H1 (cell line): ENCODE data around the gene ZMYM2. TPM values are rescaled to one million over a fixed set of nuclear protein-coding genes. Genes with fewer than 3 reads are reported as not detected.

Source experiments
- CTCF ChIA-PET: fragments of 300-600 bp; sonication (Branson Sonifier 250); formaldehyde crosslinking; loops from one replicate; lab custom pipeline; 2021; ENCODE audit not compliant: partially characterized antibody; lab: Charles Lee
- POLR2A ChIA-PET: fragments of 300-600 bp; sonication (Branson Sonifier 250); formaldehyde crosslinking; loops from one replicate; lab custom pipeline; 2021; ENCODE audit warnings: inconsistent platforms; ENCODE audit not compliant: partially characterized antibody; lab: Charles Lee
- DNase-seq, 2 experiments: peaks; one replicate each; pipeline versions ENCODE4 v3.0.0 to v3.0.0-alpha.2; 2010 to 2022; ENCODE audit warnings: low spot score in 2 of 2, low read depth in 1 of 2, mixed read lengths in 1 of 2
- FAIRE-seq: peaks from 2 replicates; lab custom pipeline; 2011; peaks lifted over from hg19 to GRCh38; lab: Jason Lieb, UNC
- H2AFZ ChIP-seq: 2 replicates; pipeline ENCODE4 v1.8.1; 2012; ENCODE audit warnings: low read length, inconsistent platforms
- H2AK5ac ChIP-seq: 2 replicates; pipeline ENCODE4 v1.6.1; 2013; ENCODE audit warnings: low read depth, low read length
- H2BK120ac ChIP-seq: replicated peaks from 2 replicates; pipeline ENCODE3; 2013; ENCODE audit warnings: low read depth, low read length, inconsistent platforms
- H2BK12ac ChIP-seq: 2 replicates; pipeline ENCODE4 v1.6.1; 2013; ENCODE audit warnings: low read depth, low read length
- H2BK15ac ChIP-seq: 2 replicates; pipeline ENCODE4 v1.6.1; 2013; ENCODE audit warnings: low read length
- H2BK20ac ChIP-seq: 2 replicates; pipeline ENCODE4 v1.6.1; 2013; ENCODE audit warnings: low read length
- H2BK5ac ChIP-seq: 2 replicates; pipeline ENCODE4 v1.6.1; 2013; ENCODE audit warnings: low read depth, low read length
- H3K14ac ChIP-seq: 2 replicates; pipeline ENCODE4 v1.6.1; 2013; ENCODE audit warnings: inconsistent platforms; ENCODE audit not compliant: insufficient read length
- H3K18ac ChIP-seq: 2 replicates; pipeline ENCODE4 v1.6.1; 2013; ENCODE audit warnings: low read length; ENCODE audit errors: extremely low read depth
- H3K23ac ChIP-seq: 2 replicates; pipeline ENCODE4 v1.6.1; 2013; ENCODE audit warnings: inconsistent platforms; ENCODE audit not compliant: insufficient read length
- H3K23me2 ChIP-seq: 2 replicates; pipeline ENCODE4 v1.6.1; 2013; ENCODE audit warnings: low read depth, low read length
- H3K27ac ChIP-seq: 2 replicates; pipeline ENCODE4 v1.6.1; 2011; ENCODE audit warnings: low read depth, low read length, inconsistent platforms
- H3K27me3 ChIP-seq, 4 experiments: replicated peaks in 1 of 4; 1 replicate in 1 of 4; 2 replicates in 3 of 4; pipeline versions ENCODE4 v1.6.1 to v1.8.1; 2011 to 2013; ENCODE audit warnings: low read length in 3 of 4, mild to moderate bottlenecking in 3 of 4, inconsistent platforms in 2 of 4, mixed read lengths in 2 of 4, moderate library complexity in 1 of 4; ENCODE audit not compliant: control insufficient read depth in 3 of 4, insufficient read depth in 3 of 4; ENCODE audit errors: extremely low read depth in 1 of 4
- H3K36me3 ChIP-seq, 4 experiments: 2 replicates each; pipeline versions ENCODE4 v1.6.1 to v1.8.1; 2011 to 2013; ENCODE audit warnings: mild to moderate bottlenecking in 4 of 4, low read length in 3 of 4, moderate library complexity in 2 of 4, control low read depth in 1 of 4, inconsistent platforms in 1 of 4; ENCODE audit not compliant: insufficient read depth in 4 of 4, control insufficient read depth in 2 of 4
- H3K4ac ChIP-seq: replicated peaks from 2 replicates; pipeline ENCODE3; 2013; ENCODE audit warnings: low read length, low read depth, mixed read lengths, inconsistent platforms; ENCODE audit not compliant: insufficient read length
- H3K4me1 ChIP-seq, 4 experiments: replicated peaks in 1 of 4; 1 replicate in 1 of 4; 2 replicates in 3 of 4; pipeline versions ENCODE4 v1.6.1 to v1.8.1; 2011 to 2013; ENCODE audit warnings: low read length in 3 of 4, inconsistent platforms in 2 of 4, mixed read lengths in 1 of 4; ENCODE audit not compliant: insufficient read depth in 4 of 4, control insufficient read depth in 3 of 4
- H3K4me2 ChIP-seq, 2 experiments: 2 replicates each; pipeline versions ENCODE4 v1.6.1 to v1.8.1; 2011 to 2013; ENCODE audit warnings: low read depth in 2 of 2, low read length in 2 of 2, control low read depth in 1 of 2, inconsistent platforms in 1 of 2, mild to moderate bottlenecking in 1 of 2; ENCODE audit not compliant: insufficient read depth in 1 of 2
- H3K4me3 ChIP-seq, 4 experiments: fragments of 200-600, 300-600 bp in 1 of 4; sonication (generic), shearing (Covaris generic), sonication (Bioruptor Twin) in 1 of 4; 2 replicates each; pipeline versions ENCODE4 v1.5.1 to v1.8.1; 2011 to 2016; ENCODE audit warnings: low read length in 4 of 4, low read depth in 3 of 4, control low read depth in 2 of 4, inconsistent platforms in 2 of 4, mild to moderate bottlenecking in 2 of 4, mixed read lengths in 1 of 4, moderate library complexity in 1 of 4; ENCODE audit not compliant: insufficient read depth in 2 of 4; ENCODE audit errors: extremely low read depth in 1 of 4
- H3K56ac ChIP-seq: replicated peaks from 2 replicates; pipeline ENCODE3; 2013; ENCODE audit warnings: low read depth, mild to moderate bottlenecking, mixed read lengths, low read length, inconsistent platforms; ENCODE audit not compliant: insufficient read length
- H3K79me1 ChIP-seq: 2 replicates; pipeline ENCODE4 v1.6.1; 2013; ENCODE audit warnings: low read depth, low read length, control low read depth
- H3K79me2 ChIP-seq, 2 experiments: 2 replicates each; pipeline versions ENCODE4 v1.6.1 to v1.8.1; 2012 to 2013; ENCODE audit warnings: low read length in 2 of 2, mild to moderate bottlenecking in 2 of 2, inconsistent platforms in 1 of 2; ENCODE audit not compliant: insufficient read depth in 2 of 2, control insufficient read depth in 1 of 2
- H3K9ac ChIP-seq, 4 experiments: replicated peaks in 1 of 4; 1 replicate in 1 of 4; 2 replicates in 3 of 4; pipeline versions ENCODE4 v1.6.1 to v1.8.1; 2011 to 2013; ENCODE audit warnings: low read depth in 3 of 4, low read length in 3 of 4, control low read depth in 2 of 4, mild to moderate bottlenecking in 2 of 4, moderate library complexity in 2 of 4, inconsistent platforms in 1 of 4; ENCODE audit errors: extremely low read depth in 1 of 4
- H3K9me3 ChIP-seq, 2 experiments: 2 replicates each; pipeline versions ENCODE4 v1.6.1 to v1.8.1; 2012 to 2013; ENCODE audit warnings: mild to moderate bottlenecking in 2 of 2, moderate library complexity in 2 of 2, control low read depth in 1 of 2, inconsistent platforms in 1 of 2, low read depth in 1 of 2, low read length in 1 of 2, mixed read lengths in 1 of 2; ENCODE audit not compliant: insufficient read depth in 2 of 2
- H4K20me1 ChIP-seq, 2 experiments: replicated peaks in 1 of 2; 2 replicates each; pipeline versions ENCODE3 to v1.8.1; 2011 to 2013; ENCODE audit warnings: inconsistent platforms in 2 of 2, low read length in 2 of 2, mild to moderate bottlenecking in 1 of 2; ENCODE audit not compliant: insufficient read depth in 2 of 2, control insufficient read depth in 1 of 2
- H4K5ac ChIP-seq: 2 replicates; pipeline ENCODE4 v1.6.1; 2013; ENCODE audit warnings: low read length, low read depth, mixed read lengths, inconsistent platforms; ENCODE audit not compliant: insufficient read length
- H4K8ac ChIP-seq: 2 replicates; pipeline ENCODE4 v1.8.0; 2013; ENCODE audit warnings: mild to moderate bottlenecking, moderate library complexity, low read length, inconsistent platforms; ENCODE audit not compliant: insufficient read depth; ENCODE audit errors: extremely low read depth
- H4K91ac ChIP-seq: replicated peaks from 2 replicates; pipeline ENCODE3; 2013; ENCODE audit warnings: low read length, mixed read lengths, inconsistent platforms; ENCODE audit not compliant: insufficient read length
- CEBPB ChIP-seq: IDR thresholded peaks from 2 replicates; pipeline ENCODE4 v1.6.1; 2012; ENCODE audit warnings: low read depth, low read length
- CHD2 ChIP-seq: IDR thresholded peaks from 2 replicates; pipeline ENCODE4 v1.6.1; 2012; ENCODE audit warnings: low read length, improper control_type of control experiment
- JUN ChIP-seq: IDR thresholded peaks from 2 replicates; pipeline ENCODE4 v1.6.1; 2011; ENCODE audit warnings: low read depth, mild to moderate bottlenecking, improper control_type of control experiment, low read length
- POU5F1 ChIP-seq: IDR thresholded peaks from 2 replicates; pipeline ENCODE4 v1.6.1; 2011; ENCODE audit warnings: low read depth, mild to moderate bottlenecking, low read length, moderate library complexity
- YY1 ChIP-seq: IDR thresholded peaks from 2 replicates; pipeline ENCODE4 v1.6.1; 2011; ENCODE audit warnings: low read depth, mild to moderate bottlenecking, low read length
- WGBS, 2 experiments: shearing (Covaris generic) in 1 of 2; methylation state at CpG; one replicate each; pipeline versions ENCODE4 v1.1.6 to v1.1.7; 2013 to 2015; ENCODE audit warnings: low lambda C conversion rate in 2 of 2, mixed read lengths in 2 of 2, inconsistent platforms in 1 of 2, low coverage in 1 of 2, missing lambda C conversion rate in 1 of 2; ENCODE audit not compliant: insufficient replicate concordance in 2 of 2, insufficient coverage in 1 of 2, insufficient read length in 1 of 2; ENCODE audit errors: extremely low coverage in 1 of 2, missing lambda C conversion rate in 1 of 2; 5-methylcytosine and 5-hydroxymethylcytosine counted together
- polyA plus RNA-seq, 7 experiments: library from polyadenylated mRNA; depleted of rRNA in 3 of 7; stranded (reverse) in 5 of 7; unstranded in 2 of 7; fragments of >200 nt in 5 of 7; fragments of 200-250 nt in 2 of 7; gene quantifications; 1 replicate in 5 of 7; 2 replicates in 1 of 7; 4 replicates in 1 of 7; pipeline versions ENCODE4 v1.2.1 to v1.2.3, GENCODE V29; 2011 to 2013; ENCODE audit warnings: missing spikeins in 2 of 7, mixed read lengths in 2 of 7
- total RNA-seq: library from RNA; stranded (reverse); fragmentation: NEBNext Ultra II Directional; extraction: Animal tissue kit (Norgen Biotek cat#: 25700); gene quantifications from 2 replicates; pipeline ENCODE4 v1.2.1, GENCODE V29; 2021

The ZMYM2 gene
- total and polyA plus RNA-seq, 2 of the 8 experiments (the other 6 are each of a cell fraction or from before 2014, with no cell fraction given) = 41.2 to 159 TPM

GRCh38 chr13:20065516-20065915 lies 107.0 kb downstream of the ZMYM2 start:
- DNase-seq (no peak), FAIRE-seq (no peak)
- Histone ChIP-seq H3K4me3 (no peak overlapping the region), H3K27me3 (no peaks in the 10 kb centered on the region), H2AFZ (no peak overlapping the region), H3K56ac (no peak overlapping the region), H4K20me1 (no peaks in the 10 kb centered on the region), H4K5ac (no peak overlapping the region), H2BK120ac (no peak overlapping the region), H3K23ac (no peak overlapping the region), H2BK15ac (no peak overlapping the region), H3K18ac (no peak overlapping the region), H3K4ac (no peak overlapping the region), H4K91ac (no peak overlapping the region), H4K8ac (no peak overlapping the region), H3K79me1 (no peaks in the 10 kb centered on the region; the same call in 1 of the 2 replicates), H3K27ac (no peak overlapping the region), H3K14ac (no peak overlapping the region), H3K4me1 (no peaks in the 10 kb centered on the region), H3K23me2 (no peaks in the 10 kb centered on the region), H3K4me2 (no peak overlapping the region), H3K9ac (no peak overlapping the region), H2AK5ac (no peak overlapping the region), H3K9me3 (no peaks in the 10 kb centered on the region), H3K36me3 (peaks cover 18 to 90% (median 53%) of the 10 kb centered on the region in 4 experiments), H3K79me2 (no peaks in the 10 kb centered on the region), H2BK12ac (no peak overlapping the region), H2BK5ac (no peak overlapping the region), H2BK20ac (no peak overlapping the region)
- 85% methylated on average over 5 of the region's 5 CpGs; no CpG with 5 or more reads in 1 of the 2 experiments for WGBS, 2 experiments
- ChIA-PET POLR2A (no interaction called here), CTCF (interaction anchor here (0.8 kb wide), 1 partner anchor 367 kb away, joined by 3 read pairs; no protein-coding TSS in a partner anchor)
- TF ChIP-seq POU5F1 (no peak), JUN (no peak), CEBPB (no peak), YY1 (no peak), CHD2 (no peak)
